HepG2 (cell line): Measurements from ENCODE around the gene KIRREL3. TPM values are rescaled to one million over a fixed set of nuclear protein-coding genes. Genes with fewer than 3 reads are reported as not detected.
A peak's percentile ranks its signal among the peaks of the same experiment; 100 is the strongest.

Experiments
- ATAC-seq: fragments of 200-7000 bp; cut with Tn5 transposase; 3 replicates; pipeline ENCODE4 v1.9.1; 2020; ENCODE audit warnings: mild to moderate bottlenecking, moderate library complexity
- BruUV-seq: library from RNA; stranded (reverse); fragments of 400-500 nt; replicated peaks from 2 replicates; lab custom pipeline; 2021; lab: Mats Ljungman, UMichigan
- CTCF ChIA-PET: fragments of 300-600 bp; formaldehyde crosslinking; extraction: SDS; loops from one replicate; lab custom pipeline; 2021; ENCODE audit warnings: low total read pairs, inconsistent platforms, low intra/inter-chr PET ratio; lab: Yijun Ruan, JAX
- POLR2A ChIA-PET: fragments of 350-600 bp; sonication (Branson Sonifier 250); formaldehyde crosslinking; loops from one replicate; lab custom pipeline; 2020; ENCODE audit warnings: antibody characterized with exemption, inconsistent platforms; lab: Yijun Ruan, JAX
- DNase-seq: peaks from one replicate; pipeline ENCODE4 v3.0.0-alpha.2; 2015; ENCODE audit warnings: low spot score
- FAIRE-seq: peaks from 3 replicates; lab custom pipeline; 2011; peaks lifted over from hg19 to GRCh38; lab: Jason Lieb, UNC
- H2AFZ ChIP-seq: one replicate; pipeline ENCODE4 v1.6.1; 2011; ENCODE audit warnings: low read length, inconsistent platforms
- H3K27ac ChIP-seq: fragments of 300-600 bp; 3 replicates; pipeline ENCODE4 v1.8.0; 2011; ENCODE audit warnings: mixed run types, mild to moderate bottlenecking, mixed read lengths, low read length, inconsistent platforms; ENCODE audit not compliant: insufficient read depth; ENCODE audit errors: extremely low read length
- H3K27me3 ChIP-seq, 2 experiments: fragments of 200-600 bp in 1 of 2; 2 replicates in 1 of 2; 3 replicates in 1 of 2; pipeline versions ENCODE4 v1.6.0 to v1.8.0; 2011; ENCODE audit warnings: low read length in 2 of 2, mild to moderate bottlenecking in 2 of 2, moderate library complexity in 2 of 2, inconsistent platforms in 1 of 2; ENCODE audit not compliant: insufficient read depth in 2 of 2, control insufficient read depth in 1 of 2
- H3K36me3 ChIP-seq, 2 experiments: fragments of 200-600 bp in 1 of 2; replicated peaks in 1 of 2; 2 replicates in 1 of 2; 3 replicates in 1 of 2; pipeline versions ENCODE4 v1.5.1 to v1.8.0; 2011; ENCODE audit warnings: low read length in 2 of 2, inconsistent platforms in 1 of 2; ENCODE audit not compliant: insufficient read depth in 2 of 2, control insufficient read depth in 1 of 2
- H3K4me1 ChIP-seq: 2 replicates; pipeline ENCODE4 v1.5.1; 2012; ENCODE audit warnings: low read length, inconsistent platforms; ENCODE audit not compliant: insufficient read depth
- H3K4me2 ChIP-seq: 2 replicates; pipeline ENCODE4 v1.6.0; 2011; ENCODE audit warnings: low read depth, low read length, inconsistent platforms
- H3K4me3 ChIP-seq, 3 experiments: fragments of 200-600 bp in 1 of 3; sonication (generic), shearing (Covaris generic) in 1 of 3; replicated peaks in 1 of 3; 2 replicates each; pipeline ENCODE4 v1.5.1; 2011 to 2016; ENCODE audit warnings: low read length in 3 of 3, inconsistent platforms in 2 of 3, low read depth in 2 of 3, mild to moderate bottlenecking in 2 of 3, control low read depth in 1 of 3, mixed read lengths in 1 of 3; ENCODE audit not compliant: insufficient read depth in 1 of 3
- H3K79me2 ChIP-seq: one replicate; pipeline ENCODE4 v1.6.1; 2011; ENCODE audit warnings: low read length, inconsistent platforms; ENCODE audit not compliant: insufficient read depth
- H3K9ac ChIP-seq: 2 replicates; pipeline ENCODE4 v1.6.0; 2011; ENCODE audit warnings: mild to moderate bottlenecking, low read depth, low read length, inconsistent platforms; ENCODE audit not compliant: insufficient read depth
- H3K9me3 ChIP-seq: 2 replicates; pipeline ENCODE4 v1.5.1; 2012; ENCODE audit warnings: mild to moderate bottlenecking, low read length
- H4K20me1 ChIP-seq: 2 replicates; pipeline ENCODE4 v1.6.0; 2011; ENCODE audit warnings: inconsistent platforms, mild to moderate bottlenecking, low read length, moderate library complexity; ENCODE audit not compliant: insufficient read depth
- CREB1 ChIP-seq, 2 experiments: fragments of 450-650 bp in 1 of 2; IDR thresholded peaks; 2 replicates each; pipeline ENCODE4 v1.6.1; 2016 to 2017; ENCODE audit warnings: control low read depth in 1 of 2, mild to moderate bottlenecking in 1 of 2, missing compliant biosample characterization in 1 of 2, missing genetic modification characterization in 1 of 2
- ETV6 ChIP-seq: sonication (generic); formaldehyde crosslinking; conservative IDR thresholded peaks from 2 replicates; pipeline ENCODE4 v1.4.0; 2020; ENCODE audit warnings: missing genetic modification reagents
- KDM4B ChIP-seq: sonication (generic); formaldehyde crosslinking; IDR thresholded peaks from 2 replicates; pipeline ENCODE4 v1.4.0; 2020; ENCODE audit warnings: missing genetic modification reagents
- KLF9 ChIP-seq: IDR thresholded peaks from 2 replicates; pipeline ENCODE4 v1.6.1; 2016; ENCODE audit warnings: low read depth
- MEF2D ChIP-seq: sonication (generic); formaldehyde crosslinking; IDR thresholded peaks from 2 replicates; pipeline ENCODE4 v1.5.1; 2020; ENCODE audit warnings: mild to moderate bottlenecking, missing genetic modification reagents
- MXD3 ChIP-seq: IDR thresholded peaks from 2 replicates; pipeline ENCODE4 v1.6.1; 2016; ENCODE audit warnings: mild to moderate bottlenecking, missing biosample characterization, missing genetic modification reagents
- MYC ChIP-seq: sonication (generic); formaldehyde crosslinking; IDR thresholded peaks from 2 replicates; pipeline ENCODE4 v1.9.0; 2021; ENCODE audit warnings: missing genetic modification reagents, borderline replicate concordance
- NCOR1 ChIP-seq: fragments of 200-600 bp; sonication (generic); IDR thresholded peaks from 2 replicates; pipeline ENCODE4 v1.7.0; 2017; ENCODE audit warnings: antibody characterized with exemption, low read length, borderline replicate concordance
- PCBP1 ChIP-seq: fragments of 200-400 bp; formaldehyde crosslinking; IDR thresholded peaks from 2 replicates; pipeline ENCODE4 v1.6.1; 2017; ENCODE audit warnings: mild to moderate bottlenecking, low read depth, low read length, borderline replicate concordance
- PLRG1 ChIP-seq: fragments of 450-650 bp; conservative IDR thresholded peaks from 2 replicates; pipeline ENCODE4 v1.6.1; 2016
- ZBTB7B ChIP-seq: sonication (generic); formaldehyde crosslinking; IDR thresholded peaks from 2 replicates; pipeline ENCODE4 v1.4.0; 2020; ENCODE audit warnings: missing genetic modification reagents
- ZKSCAN5 ChIP-seq: sonication (generic); formaldehyde crosslinking; IDR thresholded peaks from 2 replicates; pipeline ENCODE4 v1.5.1; 2020; ENCODE audit warnings: mild to moderate bottlenecking, missing genetic modification reagents
- ZNF18 ChIP-seq: sonication (generic); formaldehyde crosslinking; IDR thresholded peaks from 2 replicates; pipeline ENCODE4 v1.8.0; 2022; ENCODE audit warnings: mild to moderate bottlenecking, missing genetic modification reagents; ENCODE audit not compliant: insufficient replicate concordance
- ZNF207 ChIP-seq: fragments of 450-650 bp; IDR thresholded peaks from 2 replicates; pipeline ENCODE4 v1.6.1; 2016; ENCODE audit warnings: antibody characterized with exemption, borderline replicate concordance
- ZNF468 ChIP-seq: sonication (generic); formaldehyde crosslinking; IDR thresholded peaks from 2 replicates; pipeline ENCODE4 v1.8.0; 2022; ENCODE audit warnings: mild to moderate bottlenecking, moderate library complexity, missing genetic modification reagents
- ZZZ3 ChIP-seq: sonication (generic); formaldehyde crosslinking; IDR thresholded peaks from 2 replicates; pipeline ENCODE4 v1.4.0; 2020; ENCODE audit warnings: missing genetic modification reagents, mild to moderate bottlenecking, borderline replicate concordance
- WGBS: methylation state at CpG from one replicate; pipeline ENCODE4 v1.1.6; 2017; ENCODE audit warnings: low lambda C conversion rate; 5-methylcytosine and 5-hydroxymethylcytosine counted together
- in situ Hi-C: cut with HindIII; loops from 2 replicates; pipeline ENCODE4 v1.10.0; 2017; ENCODE audit warnings: low pct_unique_long_range_greater_than_20kb; ENCODE audit not compliant: extremely low pct_ligation_motif_present
- intact Hi-C: fragments of 100-400 bp; cut with micrococcal nuclease; formaldehyde crosslinking; loops from one replicate; pipeline ENCODE4 v1.10.0; 2022; ENCODE audit not compliant: unreplicated experiment
- polyA plus RNA-seq, 8 experiments: library from polyadenylated mRNA; depleted of rRNA in 3 of 8; stranded (reverse) in 7 of 8; unstranded in 1 of 8; fragments of >200 nt; fragmentation: Illumina TruSeq in 4 of 8; extraction: Trizol in 4 of 8; gene quantifications; 2 replicates each; pipeline versions ENCODE4 v1.2.1 to v1.2.3, GENCODE V29; 2011 to 2016; ENCODE audit warnings: low read depth in 4 of 8, missing spikeins in 1 of 8, mixed read lengths in 1 of 8; ENCODE audit not compliant: insufficient read depth in 1 of 8
- total RNA-seq, 5 experiments: library from RNA; depleted of rRNA; stranded (reverse); fragments of >200 nt; fragmentation: Illumina TruSeq; extraction: Trizol; gene quantifications; 2 replicates each; pipeline ENCODE4 v1.2.3, GENCODE V29; 2016; ENCODE audit warnings: low read depth in 1 of 5
- TF ChIP-seq, protein P1 (sequence below): sonication (generic); formaldehyde crosslinking; IDR thresholded peaks from 2 replicates; pipeline ENCODE4 v1.4.0; 2020; ENCODE audit warnings: mild to moderate bottlenecking, missing genetic modification reagents
- TF ChIP-seq, protein P2 (sequence below): sonication (generic); formaldehyde crosslinking; conservative IDR thresholded peaks from 2 replicates; pipeline ENCODE4 v1.5.0; 2020; ENCODE audit warnings: missing genetic modification reagents

Gene KIRREL3
- total and polyA plus RNA-seq, 2 of the 13 experiments (the other 11 are each of a cell fraction or from before 2014, with no cell fraction given) = not detected

DNA sequence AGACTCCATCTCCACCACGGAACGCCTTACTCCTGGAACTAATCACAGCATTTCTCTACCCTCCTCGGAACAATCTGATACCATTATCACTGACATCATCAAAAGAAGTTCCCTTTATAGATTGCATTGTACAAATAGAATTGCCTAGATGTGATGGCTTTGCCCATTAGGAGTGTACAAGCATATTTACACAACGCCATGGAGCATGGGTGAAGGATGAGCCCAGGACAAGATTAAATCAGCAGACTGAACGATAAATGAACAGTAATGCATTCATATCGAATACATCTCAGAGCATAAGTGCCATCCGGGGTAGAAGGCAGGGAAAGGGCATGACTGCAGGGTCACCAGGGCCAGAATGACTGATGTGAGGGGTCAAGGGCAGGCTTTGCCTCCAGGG, 57.3 kb downstream of the KIRREL3 start:
- H3K36me3 ChIP-seq = no peaks in the 10 kb centered on the region
- H2AFZ ChIP-seq = no peak overlapping the region
- in situ Hi-C loops = no loop called here
- no peak for ATAC-seq
- no peaks in the 10 kb centered on the region for H3K79me2 ChIP-seq
- TF ChIP-seq PCBP1 (no peak), MYC (no peak), NCOR1 (no peak), KDM4B (no peak), ETV6 (CRISPR knock-in tag) (no peak), ZNF207 (no peak), ZKSCAN5 (no peak), ZNF468 (no peak)
- WGBS = 2% methylated on average over 7 of the region's 7 CpGs
- POLR2A ChIA-PET = no interaction called here
- H3K9me3 ChIP-seq = no peaks in the 10 kb centered on the region
- DNase-seq = no peak
- intact Hi-C loops = no loop called here
- H4K20me1 ChIP-seq = no peaks in the 10 kb centered on the region
- H3K27me3 ChIP-seq = peaks cover 2 to 23% of the 10 kb centered on the region in 2 experiments; a peak in 3 of 5 replicates
- H3K4me1 ChIP-seq = no peaks in the 10 kb centered on the region
- no peak overlapping the region for H3K27ac ChIP-seq
- H3K4me2 ChIP-seq = no peak overlapping the region
- CTCF ChIA-PET = no interaction called here
- no TSS peak for BruUV-seq
- H3K9ac ChIP-seq = no peak overlapping the region
- no peak for FAIRE-seq
- no peak overlapping the region for H3K4me3 ChIP-seq

DNA sequence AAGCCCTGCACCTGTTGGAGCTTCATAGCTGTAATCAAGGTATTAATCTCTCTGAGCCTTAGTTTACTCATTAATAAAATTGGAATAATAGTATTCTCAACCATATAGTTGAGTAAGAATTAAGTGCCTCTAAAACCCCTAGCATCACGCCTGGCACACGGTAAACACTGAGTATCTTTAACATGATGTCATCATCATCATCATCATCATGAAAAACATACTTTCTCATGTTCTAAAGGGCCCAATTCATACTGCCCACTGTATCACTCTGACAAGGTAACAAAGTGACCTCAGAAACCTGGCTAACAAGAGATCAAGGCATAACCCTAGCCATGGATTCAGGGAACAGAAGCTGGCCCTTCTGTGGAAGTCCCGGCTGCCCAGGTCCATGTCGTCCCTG, 58.4 kb downstream of the KIRREL3 start:
- H3K4me1 ChIP-seq = no peaks in the 10 kb centered on the region
- H3K4me2 ChIP-seq = no peak overlapping the region
- H2AFZ ChIP-seq = no peak overlapping the region
- in situ Hi-C loops = no loop called here
- intact Hi-C loops = no loop called here
- H3K9ac ChIP-seq = no peak overlapping the region
- 0% methylated on average over 2 of the region's 4 CpGs for WGBS
- no peaks in the 10 kb centered on the region for H3K36me3 ChIP-seq
- H3K79me2 ChIP-seq = no peaks in the 10 kb centered on the region
- DNase-seq = no peak
- no peak overlapping the region for H3K27ac ChIP-seq
- peaks cover 2 to 23% of the 10 kb centered on the region in 2 experiments; a peak in 3 of 5 replicates for H3K27me3 ChIP-seq
- H3K4me3 ChIP-seq = no peak overlapping the region
- no peak for FAIRE-seq
- POLR2A ChIA-PET = no interaction called here
- ATAC-seq = no peak
- no TSS peak for BruUV-seq
- no peaks in the 10 kb centered on the region for H4K20me1 ChIP-seq
- CTCF ChIA-PET = no interaction called here
- no peaks in the 10 kb centered on the region for H3K9me3 ChIP-seq
- TF ChIP-seq, protein P1, sequence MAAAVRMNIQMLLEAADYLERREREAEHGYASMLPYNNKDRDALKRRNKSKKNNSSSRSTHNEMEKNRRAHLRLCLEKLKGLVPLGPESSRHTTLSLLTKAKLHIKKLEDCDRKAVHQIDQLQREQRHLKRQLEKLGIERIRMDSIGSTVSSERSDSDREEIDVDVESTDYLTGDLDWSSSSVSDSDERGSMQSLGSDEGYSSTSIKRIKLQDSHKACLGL (CRISPR knock-in tag) = no peak
- TF ChIP-seq, protein P2, sequence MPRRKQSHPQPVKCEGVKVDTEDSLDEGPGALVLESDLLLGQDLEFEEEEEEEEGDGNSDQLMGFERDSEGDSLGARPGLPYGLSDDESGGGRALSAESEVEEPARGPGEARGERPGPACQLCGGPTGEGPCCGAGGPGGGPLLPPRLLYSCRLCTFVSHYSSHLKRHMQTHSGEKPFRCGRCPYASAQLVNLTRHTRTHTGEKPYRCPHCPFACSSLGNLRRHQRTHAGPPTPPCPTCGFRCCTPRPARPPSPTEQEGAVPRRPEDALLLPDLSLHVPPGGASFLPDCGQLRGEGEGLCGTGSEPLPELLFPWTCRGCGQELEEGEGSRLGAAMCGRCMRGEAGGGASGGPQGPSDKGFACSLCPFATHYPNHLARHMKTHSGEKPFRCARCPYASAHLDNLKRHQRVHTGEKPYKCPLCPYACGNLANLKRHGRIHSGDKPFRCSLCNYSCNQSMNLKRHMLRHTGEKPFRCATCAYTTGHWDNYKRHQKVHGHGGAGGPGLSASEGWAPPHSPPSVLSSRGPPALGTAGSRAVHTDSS (CRISPR knock-in tag) = no peak
- TF ChIP-seq KLF9 (CRISPR knock-in tag) (no peak), PLRG1 (no peak), ZNF18 (CRISPR knock-in tag) (no peak), MXD3 (no peak), ZBTB7B (CRISPR knock-in tag) (no peak), ZZZ3 (no peak), CREB1 (IDR thresholded peaks at IDR 0.05) (peak; percentile 70), CREB1 (CRISPR knock-in tag; IDR thresholded peaks at IDR 0.05) (no peak), MEF2D (no peak)
